Stimulated activated naive B cell treated with anti-CD40 and anti-IgM and Interleukin-4, amounts not matched to agents 10 μg/mL and 1 μg/mL and 100 μg/mL, for 72 hours (primary cell): ENCODE measurements around the gene ATF7IP.
A peak's percentile ranks its signal among the peaks of the same experiment; 100 is the strongest.

Source experiments
- ATAC-seq, 2 donors: fragments of 150-1000 bp; cut with Tn5 transposase; replicated peaks; 2 replicates each; pipeline ENCODE4 v1.10.0; 2021; ENCODE audit warnings: moderate library complexity in 1 of 2
- DNase-seq: peaks from one replicate; pipeline ENCODE4 v3.0.0; 2021
- H3K27ac Mint-ChIP-seq: one replicate; pipeline ENCODE4 v1.8.0; 2022; ENCODE audit warnings: mild to moderate bottlenecking, mixed read lengths
- H3K27me3 Mint-ChIP-seq, 2 donors: one replicate each; pipeline ENCODE4 v1.8.0; 2022; ENCODE audit warnings: mixed read lengths in 2 of 2
- H3K36me3 Mint-ChIP-seq, 2 donors: one replicate each; pipeline ENCODE4 v1.8.0; 2022; ENCODE audit warnings: mixed read lengths in 2 of 2, mild to moderate bottlenecking in 1 of 2
- H3K4me1 Mint-ChIP-seq, 2 donors: one replicate each; pipeline ENCODE4 v1.8.0; 2022; ENCODE audit warnings: mixed read lengths in 2 of 2, mild to moderate bottlenecking in 1 of 2
- H3K4me3 Mint-ChIP-seq, 2 donors: one replicate each; pipeline ENCODE4 v1.8.0; 2022; ENCODE audit warnings: mild to moderate bottlenecking in 2 of 2, mixed read lengths in 2 of 2, moderate library complexity in 1 of 2
- H3K9me3 Mint-ChIP-seq, 2 donors: one replicate each; pipeline ENCODE4 v1.8.0; 2022; ENCODE audit warnings: mixed read lengths in 2 of 2, mild to moderate bottlenecking in 1 of 2

Gene ATF7IP

DNA sequence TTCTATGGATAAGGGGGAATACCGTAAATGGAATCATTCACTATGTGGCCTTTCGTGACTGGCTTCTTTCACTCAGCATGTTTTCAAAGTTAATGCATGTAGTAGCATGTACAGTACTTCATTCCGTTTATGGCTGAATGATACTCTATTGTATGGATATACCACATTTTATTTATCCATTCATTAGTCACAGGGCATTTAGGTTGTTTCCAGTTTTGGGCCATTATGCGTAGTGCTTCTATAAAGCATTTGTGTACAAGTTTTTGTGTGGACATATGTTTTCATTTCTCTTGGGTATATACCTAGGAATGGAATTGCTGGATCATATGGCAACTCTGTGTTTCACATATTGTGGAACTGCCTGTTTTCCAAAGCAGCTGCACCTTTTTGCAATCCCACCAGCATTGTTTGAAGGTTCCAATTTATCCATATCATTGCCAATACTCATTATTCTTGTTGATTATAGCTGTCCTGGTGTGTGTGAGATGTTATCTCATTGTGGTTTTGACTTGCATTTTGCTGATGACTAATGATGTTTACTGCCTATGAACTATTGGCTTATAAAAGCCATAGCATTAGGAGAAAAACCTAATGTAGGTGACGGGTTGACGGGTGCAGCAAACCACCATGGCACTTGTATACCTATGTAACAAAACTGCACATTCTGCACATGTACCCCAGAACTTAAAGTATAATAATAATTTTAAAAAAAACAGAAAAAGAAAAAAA lies 45.5 kb downstream of the ATF7IP start:
- H3K36me3 Mint-ChIP-seq: peaks cover 31 to 51% of the 10 kb centered on the region in 2 donors
- no peaks in the 10 kb centered on the region for H3K27me3 Mint-ChIP-seq
- H3K4me1 Mint-ChIP-seq: peaks cover 5 to 8% of the 10 kb centered on the region in 2 donors
- no peak overlapping the region for H3K27ac Mint-ChIP-seq
- no peak for ATAC-seq
- no peak overlapping the region for H3K4me3 Mint-ChIP-seq
- H3K9me3 Mint-ChIP-seq: peaks cover 0 to 4% of the 10 kb centered on the region in 2 donors
- no peak for DNase-seq

DNA sequence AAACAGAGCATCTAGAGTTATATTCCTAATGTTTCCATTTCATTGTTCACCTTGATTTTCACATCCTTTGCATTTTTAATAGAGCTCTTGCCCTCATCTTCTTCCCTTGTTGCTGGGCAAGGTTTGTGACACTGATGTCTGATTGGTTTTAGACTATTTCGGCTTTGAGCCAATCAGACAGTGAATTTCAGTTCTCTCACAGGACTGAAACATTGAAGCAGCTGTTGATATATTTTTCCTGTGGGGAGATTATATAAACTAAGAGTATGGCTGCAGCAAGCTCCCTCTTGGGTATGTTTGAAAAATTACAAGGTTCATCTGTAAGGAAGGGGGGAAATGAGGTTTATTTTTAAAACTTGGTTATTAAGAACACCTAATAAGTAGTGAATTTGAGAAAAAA lies 51.2 kb downstream of the ATF7IP start:
- no peaks in the 10 kb centered on the region for H3K27me3 Mint-ChIP-seq
- peak overlapping the region; percentile 25 to 53 for H3K4me3 Mint-ChIP-seq
- H3K4me1 Mint-ChIP-seq: peaks cover 9 to 27% of the 10 kb centered on the region in 2 donors
- DNase-seq (no peak), ATAC-seq (peak; percentile 79 to 80)
- H3K9me3 Mint-ChIP-seq: peaks cover 9 to 17% of the 10 kb centered on the region in 2 donors
- peaks cover 40 to 51% of the 10 kb centered on the region in 2 donors for H3K36me3 Mint-ChIP-seq
- H3K27ac Mint-ChIP-seq: peak overlapping the region; percentile 86

- peak overlapping the region in 1 of 2 donors; percentile 70 for H3K4me3 Mint-ChIP-seq
- H3K27ac Mint-ChIP-seq: no peak overlapping the region
- ATAC-seq: peak; percentile 51 to 78
- H3K4me1 Mint-ChIP-seq: peaks cover 13 to 33% of the 10 kb centered on the region in 2 donors
- no peaks in the 10 kb centered on the region for H3K27me3 Mint-ChIP-seq
- peak; percentile 15 for DNase-seq
- peaks cover 11 to 22% of the 10 kb centered on the region in 2 donors for H3K9me3 Mint-ChIP-seq
- H3K36me3 Mint-ChIP-seq: peaks cover 42 to 55% of the 10 kb centered on the region in 2 donors
Measured at GRCh38 chr12:14417715-14418114, 52.2 kb downstream of the ATF7IP start.

- no peak overlapping the region for H3K27ac Mint-ChIP-seq
- no peak overlapping the region for H3K4me3 Mint-ChIP-seq
- H3K36me3 Mint-ChIP-seq: peaks cover 48 to 57% of the 10 kb centered on the region in 2 donors
- peaks cover 11 to 25% of the 10 kb centered on the region in 2 donors for H3K9me3 Mint-ChIP-seq
- DNase-seq: no peak
- ATAC-seq: no peak
- peaks cover 18 to 39% of the 10 kb centered on the region in 2 donors for H3K4me1 Mint-ChIP-seq
- no peaks in the 10 kb centered on the region for H3K27me3 Mint-ChIP-seq
Measured at GRCh38 chr12:14418451-14418890, 53.0 kb downstream of the ATF7IP start.

GRCh38 chr12:14422516-14423230 lies 57.2 kb downstream of the ATF7IP start:
- no peak overlapping the region for H3K4me3 Mint-ChIP-seq
- peaks cover 10 to 24% of the 10 kb centered on the region in 2 donors for H3K9me3 Mint-ChIP-seq
- peak overlapping the region; percentile 68 for H3K27ac Mint-ChIP-seq
- ATAC-seq (peak; percentile 23 to 29), DNase-seq (no peak)
- H3K4me1 Mint-ChIP-seq: peaks cover 22 to 43% of the 10 kb centered on the region in 2 donors
- H3K36me3 Mint-ChIP-seq: peaks cover 62 to 71% of the 10 kb centered on the region in 2 donors
- no peaks in the 10 kb centered on the region for H3K27me3 Mint-ChIP-seq

- Mint-ChIP-seq H3K27ac (no peak overlapping the region), H3K4me1 (peaks cover 27 to 54% of the 10 kb centered on the region in 2 donors), H3K36me3 (peaks cover 67 to 84% of the 10 kb centered on the region in 2 donors), H3K27me3 (no peaks in the 10 kb centered on the region), H3K9me3 (peaks cover 8 to 23% of the 10 kb centered on the region in 2 donors), H3K4me3 (no peak overlapping the region)
- ATAC-seq (no peak), DNase-seq (no peak)
Measured at GRCh38 chr12:14424545-14424944, 59.1 kb downstream of the ATF7IP start.

- H3K9me3 Mint-ChIP-seq: peaks cover 8 to 19% of the 10 kb centered on the region in 2 donors
- H3K36me3 Mint-ChIP-seq: peaks cover 59 to 78% of the 10 kb centered on the region in 2 donors
- H3K4me3 Mint-ChIP-seq: no peak overlapping the region
- peaks cover 34 to 56% of the 10 kb centered on the region in 2 donors for H3K4me1 Mint-ChIP-seq
- no peaks in the 10 kb centered on the region for H3K27me3 Mint-ChIP-seq
- ATAC-seq: no peak
- DNase-seq: no peak
- no peak overlapping the region for H3K27ac Mint-ChIP-seq
Measured at GRCh38 chr12:14426792-14427191, 61.3 kb downstream of the ATF7IP start.

GRCh38 chr12:14427929-14428328 lies 62.4 kb downstream of the ATF7IP start:
- no peak for DNase-seq
- Mint-ChIP-seq H3K36me3 (peaks cover 55 to 72% of the 10 kb centered on the region in 2 donors), H3K4me1 (peaks cover 33 to 53% of the 10 kb centered on the region in 2 donors), H3K9me3 (peaks cover 6 to 8% of the 10 kb centered on the region in 2 donors), H3K27ac (peak overlapping the region; percentile 51), H3K4me3 (no peak overlapping the region), H3K27me3 (no peaks in the 10 kb centered on the region)
- ATAC-seq: no peak

DNA sequence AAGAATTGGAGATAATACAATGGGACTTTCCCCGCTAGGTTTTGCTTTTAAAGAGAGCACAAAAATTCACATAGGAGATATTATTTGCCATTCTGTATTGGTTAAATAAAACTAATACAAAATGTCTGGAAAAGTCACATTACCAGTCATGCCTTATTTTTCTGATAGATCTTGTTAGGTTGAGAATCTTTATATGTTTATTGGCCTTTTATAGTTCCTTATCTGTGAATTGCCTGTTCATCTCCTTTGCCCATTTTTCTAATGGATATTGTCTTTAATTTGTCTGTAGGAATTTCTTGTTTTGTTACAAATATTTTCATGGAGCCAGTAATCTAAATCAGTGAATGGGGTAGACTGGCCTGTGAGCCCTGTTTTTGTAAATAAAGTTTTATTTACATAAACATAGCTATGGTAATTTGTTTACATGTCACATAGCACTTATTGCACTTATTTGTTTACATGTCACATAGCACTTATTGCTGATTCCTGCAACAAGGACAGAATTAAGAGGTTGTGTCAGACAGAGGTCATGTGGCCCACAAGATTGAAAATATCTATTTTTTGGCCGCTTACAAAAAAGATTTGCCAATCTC lies 65.0 kb downstream of the ATF7IP start:
- Mint-ChIP-seq H3K4me1 (peaks cover 28 to 40% of the 10 kb centered on the region in 2 donors), H3K27ac (no peak overlapping the region), H3K36me3 (peaks cover 47 to 62% of the 10 kb centered on the region in 2 donors), H3K4me3 (no peak overlapping the region), H3K9me3 (peaks cover 5 to 8% of the 10 kb centered on the region in 2 donors), H3K27me3 (no peaks in the 10 kb centered on the region)
- no peak for DNase-seq
- ATAC-seq: no peak

DNA sequence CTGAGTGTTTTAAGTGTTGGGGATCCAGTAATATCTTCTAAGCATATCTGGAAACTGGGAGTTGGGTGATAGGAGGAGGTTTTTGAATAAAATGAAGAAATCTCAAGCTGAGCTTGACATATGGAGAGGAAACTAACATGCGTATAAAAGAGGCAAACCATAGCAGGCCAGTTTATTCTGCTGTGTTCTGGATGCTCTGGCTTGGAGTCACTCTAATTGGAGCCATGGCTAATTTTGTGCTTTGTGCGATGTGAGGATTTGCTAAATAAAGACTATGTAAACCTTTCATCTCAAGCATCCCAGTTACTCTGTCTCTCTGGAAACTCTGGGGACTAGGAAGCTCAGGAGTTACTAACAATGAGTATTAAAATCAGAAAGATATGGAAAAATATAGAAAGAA lies 66.5 kb downstream of the ATF7IP start:
- ATAC-seq: no peak
- Mint-ChIP-seq H3K4me3 (no peak overlapping the region), H3K4me1 (peaks cover 28 to 40% of the 10 kb centered on the region in 2 donors), H3K9me3 (peaks cover 5 to 8% of the 10 kb centered on the region in 2 donors), H3K27ac (no peak overlapping the region), H3K27me3 (no peaks in the 10 kb centered on the region), H3K36me3 (peaks cover 51 to 60% of the 10 kb centered on the region in 2 donors)
- DNase-seq: no peak

- no peak overlapping the region for H3K27ac Mint-ChIP-seq
- DNase-seq (no peak), ATAC-seq (no peak)
- H3K36me3 Mint-ChIP-seq: peaks cover 44 to 52% of the 10 kb centered on the region in 2 donors
- peaks cover 3 to 4% of the 10 kb centered on the region in 2 donors for H3K9me3 Mint-ChIP-seq
- no peaks in the 10 kb centered on the region for H3K27me3 Mint-ChIP-seq
- peaks cover 12 to 14% of the 10 kb centered on the region in 2 donors for H3K4me1 Mint-ChIP-seq
- H3K4me3 Mint-ChIP-seq: no peak overlapping the region
Measured at GRCh38 chr12:14435627-14436026, 70.1 kb downstream of the ATF7IP start.

GRCh38 chr12:14442221-14442881 lies 76.9 kb downstream of the ATF7IP start:
- H3K9me3 Mint-ChIP-seq: peaks cover 5 to 9% of the 10 kb centered on the region in 2 donors
- H3K27me3 Mint-ChIP-seq: no peaks in the 10 kb centered on the region
- no peak overlapping the region for H3K4me3 Mint-ChIP-seq
- H3K4me1 Mint-ChIP-seq: peaks cover 16 to 21% of the 10 kb centered on the region in 2 donors
- peaks cover 50 to 66% of the 10 kb centered on the region in 2 donors for H3K36me3 Mint-ChIP-seq
- peak overlapping the region; percentile 20 for H3K27ac Mint-ChIP-seq
- DNase-seq (no peak), ATAC-seq (no peak)

GRCh38 chr12:14443531-14443930 lies 78.0 kb downstream of the ATF7IP start:
- ATAC-seq: no peak
- peaks cover 58 to 71% of the 10 kb centered on the region in 2 donors for H3K36me3 Mint-ChIP-seq
- no peak overlapping the region for H3K4me3 Mint-ChIP-seq
- H3K4me1 Mint-ChIP-seq: peaks cover 18 to 31% of the 10 kb centered on the region in 2 donors
- DNase-seq: no peak
- H3K27me3 Mint-ChIP-seq: no peaks in the 10 kb centered on the region
- H3K27ac Mint-ChIP-seq: peak overlapping the region; percentile 62
- H3K9me3 Mint-ChIP-seq: peaks cover 5 to 10% of the 10 kb centered on the region in 2 donors

DNA sequence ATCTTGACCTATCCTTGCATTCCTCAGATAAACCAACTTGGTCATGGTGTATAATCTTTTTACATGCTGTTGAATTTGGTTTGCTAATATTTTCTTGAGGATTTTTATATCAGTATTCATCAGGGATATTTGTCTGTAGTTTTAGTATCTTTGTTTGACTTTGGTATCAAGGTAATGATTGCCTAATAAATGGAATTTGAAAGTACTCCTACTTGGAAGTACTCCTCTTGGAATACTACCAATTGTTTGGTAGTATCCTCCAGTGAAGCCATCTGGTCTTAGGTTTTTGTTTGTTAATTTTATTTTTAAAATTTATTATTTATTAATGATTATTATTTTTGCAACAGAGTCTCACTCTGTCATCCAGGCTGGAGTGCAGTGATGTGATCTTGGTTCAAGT lies 85.0 kb downstream of the ATF7IP start:
- Mint-ChIP-seq H3K36me3 (peaks cover 73 to 85% of the 10 kb centered on the region in 2 donors), H3K4me3 (no peak overlapping the region), H3K27me3 (no peaks in the 10 kb centered on the region), H3K27ac (peak overlapping the region; percentile 71), H3K9me3 (peaks cover 5 to 13% of the 10 kb centered on the region in 2 donors), H3K4me1 (peaks cover 37 to 63% of the 10 kb centered on the region in 2 donors)
- ATAC-seq: no peak
- DNase-seq: no peak
